Measurements from ENCODE around the gene SMIM24. TPM values are rescaled to one million over a fixed set of nuclear protein-coding genes. Genes with fewer than 3 reads are reported as not detected.

SMIM24 gene
- total RNA-seq, 2 donors from 2014 or later: 42.0 to 45.8 TPM

Other genes starting within 250 kb of the SMIM24 start
- 10 to 100 TPM; 52.4 to 57.8 TPM for gene NFIC, start 113.9 kb downstream of the SMIM24 start, total RNA-seq
- gene SMIM44, start 2.9 kb upstream of the SMIM24 start, total RNA-seq: 1 to 10 TPM; 6.0 to 6.1 TPM
- gene DOHH, start 20.1 kb upstream of the SMIM24 start, total RNA-seq: 10 to 100 TPM in 1 of 2 donors, 1 to 10 TPM in 1; 8.8 to 13.6 TPM
- 10 to 100 TPM; 39.7 to 47.2 TPM for gene FZR1, start 25.8 kb upstream of the SMIM24 start, total RNA-seq
- 1 to 10 TPM; 2.2 to 3.5 TPM for gene TEKTIP1, start 58.6 kb upstream of the SMIM24 start, total RNA-seq
- 10 to 100 TPM; 31.0 to 41.1 TPM for gene MFSD12, start 77.1 kb upstream of the SMIM24 start, total RNA-seq
- 10 to 100 TPM; 85.6 to 88.2 TPM for gene HMG20B, start 92.4 kb upstream of the SMIM24 start, total RNA-seq
- gene GIPC3, start 105.0 kb upstream of the SMIM24 start, total RNA-seq: under 1 TPM; 0.24 to 0.64 TPM
- 1 to 10 TPM in 1 of 2 donors, under 1 TPM in 1; 0.64 to 1.0 TPM for gene TBXA2R, start 126.3 kb upstream of the SMIM24 start, total RNA-seq
- gene CACTIN, start 146.3 kb upstream of the SMIM24 start, total RNA-seq: 10 to 100 TPM; 16.9 to 20.0 TPM
- gene PIP5K1C, start 219.9 kb upstream of the SMIM24 start, total RNA-seq: 10 to 100 TPM; 25.1 to 33.1 TPM
- gene TJP3, start 227.9 kb upstream of the SMIM24 start, total RNA-seq: 100 to 1,000 TPM; 297 to 343 TPM

All from left colon (tissue), 2 donors.